ENCODE results near the gene TUSC7.

- TF ChIP-seq CTCF (IDR thresholded peaks at IDR 0.05) (no peak), BHLHE40 (IDR thresholded peaks at IDR 0.05; ENCODE audit: low read depth, low read length) (no peak), CEBPB (IDR thresholded peaks at IDR 0.05) (no peak), POLR2A (IDR thresholded peaks at IDR 0.05; ENCODE audit: low read length) (no peak), RNF2 (IDR thresholded peaks at IDR 0.05; ENCODE audit: borderline replicate concordance, low read depth) (no peak), HMGXB4 (CRISPR knock-in tag; IDR thresholded peaks at IDR 0.05; ENCODE audit: borderline replicate concordance) (no peak), E2F6 (IDR thresholded peaks at IDR 0.05; ENCODE audit: borderline replicate concordance, low read depth) (no peak)
These were observed 2.0 kb upstream of the TUSC7 start for GRCh38 chr3:116707531-116707930.
